HG02970 (cell line): ENCODE results near the gene RET.
"Not testable (repeated sequence)": the region's sequence is repeated elsewhere in the genome, so short reads cannot be mapped to it uniquely, and the experiment has no call there.

Experiments
- ATAC-seq: cut with Tn5 transposase; IDR thresholded peaks from one replicate; pipeline ENCODE4 v1.9.1; 2021; ENCODE audit warnings: mild to moderate bottlenecking, moderate library complexity, moderate number of reproducible peaks; ENCODE audit not compliant: unreplicated experiment, low FRiP score

RET gene

DNA sequence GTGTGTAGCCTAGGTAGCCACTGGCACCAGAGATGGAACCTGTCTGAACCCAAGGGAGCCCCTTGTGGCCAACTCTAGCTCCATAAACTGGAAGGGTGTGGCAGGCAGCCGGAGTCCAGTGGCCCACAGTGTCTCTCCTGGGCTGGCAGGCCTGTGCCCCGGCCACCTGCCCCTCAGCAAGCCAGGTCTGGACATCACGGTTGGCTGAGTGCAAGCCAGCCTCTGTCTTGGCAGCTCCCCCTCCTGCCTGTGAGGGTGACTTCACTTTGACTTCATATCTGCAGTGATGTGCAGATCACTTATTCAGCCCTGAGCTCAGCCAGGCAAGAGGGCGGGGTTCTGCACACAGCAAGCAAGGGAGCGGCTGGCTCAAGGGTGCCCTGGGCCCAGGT lies 1.3 kb upstream of the RET start:
- no peak for ATAC-seq

- ATAC-seq = no peak
These were observed 476 bp upstream of the RET start for GRCh38 chr10:43076311-43076875.

GRCh38 chr10:43077421-43078171 lies 727 bp downstream of the RET start:
- no peak for ATAC-seq

GRCh38 chr10:43078175-43078985 lies 1.5 kb downstream of the RET start:
- ATAC-seq = no peak

GRCh38 chr10:43078986-43079273 lies 2.1 kb downstream of the RET start:
- ATAC-seq = no peak

DNA sequence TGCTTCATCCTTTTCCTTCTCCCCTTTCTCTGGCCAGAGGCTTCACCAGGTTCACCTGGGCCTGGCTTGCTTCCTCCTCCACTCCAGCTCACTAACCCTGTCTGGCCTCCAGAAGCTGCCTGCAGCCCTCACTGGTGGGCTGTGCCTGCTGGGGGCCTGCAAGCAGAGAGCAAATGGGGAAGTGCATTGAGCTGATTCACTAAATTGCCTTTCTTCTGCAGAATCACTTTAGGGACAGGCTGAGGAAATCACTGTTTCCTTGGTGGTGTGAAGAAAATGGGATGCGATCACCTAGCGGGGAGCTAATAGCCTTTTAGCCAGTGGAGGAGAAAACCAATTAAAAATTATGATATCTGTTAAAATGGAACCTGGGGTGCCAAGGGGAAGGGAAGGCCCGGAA lies 3.0 kb downstream of the RET start:
- ATAC-seq = no peak

GRCh38 chr10:43082087-43082486 lies 5.2 kb downstream of the RET start:
- ATAC-seq = no peak

GRCh38 chr10:43082746-43083145 lies 5.9 kb downstream of the RET start:
- ATAC-seq = no peak

DNA sequence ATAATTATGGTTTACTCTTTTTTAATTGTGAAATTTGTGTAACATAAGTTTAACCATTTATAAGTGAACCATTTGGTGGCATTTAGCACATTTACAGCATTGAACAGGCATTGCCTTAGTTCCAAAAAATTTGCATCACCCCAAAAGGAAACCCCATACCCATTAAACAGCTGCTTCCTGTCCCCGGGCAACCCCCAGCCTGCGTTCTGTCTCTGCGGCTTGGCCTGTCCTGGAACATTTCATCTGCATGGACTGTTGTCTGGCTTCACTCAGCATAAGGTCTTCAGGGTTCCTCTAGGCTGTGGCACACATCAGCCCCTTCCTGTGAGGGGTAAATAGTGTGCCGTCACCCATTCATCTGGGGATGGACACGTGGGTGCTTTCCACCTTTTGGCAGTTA lies 6.9 kb downstream of the RET start:
- ATAC-seq = no peak

GRCh38 chr10:43084812-43085211 lies 7.9 kb downstream of the RET start:
- no peak for ATAC-seq

- ATAC-seq = no peak
These were observed 9.6 kb downstream of the RET start for GRCh38 chr10:43086321-43086942.

DNA sequence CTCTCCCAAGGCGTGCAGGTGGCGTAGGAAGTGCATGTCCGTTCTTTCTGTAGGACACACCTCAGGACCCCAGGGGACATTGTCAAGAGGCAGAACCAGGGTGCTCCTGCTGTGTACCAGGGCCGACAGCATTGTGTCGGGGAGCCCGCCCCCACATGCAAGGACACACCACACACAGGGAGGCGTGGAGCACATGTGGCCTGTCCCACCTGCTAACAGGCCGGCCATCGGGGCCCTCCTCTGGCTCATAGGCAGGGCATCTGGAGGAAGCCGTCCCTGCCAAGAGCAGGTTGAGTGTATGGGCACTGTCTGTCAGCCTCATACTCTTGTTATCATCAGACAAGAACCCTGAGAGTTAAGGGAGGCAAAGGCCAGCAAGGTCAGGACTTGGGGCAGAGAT lies 12.7 kb downstream of the RET start:
- no peak for ATAC-seq

GRCh38 chr10:43090188-43090587 lies 13.3 kb downstream of the RET start:
- ATAC-seq = no peak

- ATAC-seq = no peak
These were observed 13.8 kb downstream of the RET start for GRCh38 chr10:43090664-43091063.

DNA sequence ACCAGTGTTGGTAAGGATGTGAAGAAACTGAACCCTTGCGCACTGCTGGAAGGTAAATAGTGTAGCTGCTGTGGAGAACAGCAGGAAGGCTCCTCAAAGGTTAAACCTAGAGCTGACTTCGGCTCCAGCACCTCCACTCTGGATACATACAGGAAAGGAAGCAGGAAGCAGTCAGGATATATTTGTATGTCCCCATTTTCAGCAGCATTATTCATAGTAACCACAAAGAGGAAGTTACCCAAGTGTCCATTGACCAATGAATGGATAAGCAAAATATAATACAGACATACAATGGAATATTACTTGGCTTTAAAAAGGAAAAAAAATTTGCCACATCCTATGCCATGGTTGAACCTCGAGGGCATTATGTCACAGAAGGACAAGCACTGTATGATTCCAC lies 15.0 kb downstream of the RET start:
- no peak for ATAC-seq

DNA sequence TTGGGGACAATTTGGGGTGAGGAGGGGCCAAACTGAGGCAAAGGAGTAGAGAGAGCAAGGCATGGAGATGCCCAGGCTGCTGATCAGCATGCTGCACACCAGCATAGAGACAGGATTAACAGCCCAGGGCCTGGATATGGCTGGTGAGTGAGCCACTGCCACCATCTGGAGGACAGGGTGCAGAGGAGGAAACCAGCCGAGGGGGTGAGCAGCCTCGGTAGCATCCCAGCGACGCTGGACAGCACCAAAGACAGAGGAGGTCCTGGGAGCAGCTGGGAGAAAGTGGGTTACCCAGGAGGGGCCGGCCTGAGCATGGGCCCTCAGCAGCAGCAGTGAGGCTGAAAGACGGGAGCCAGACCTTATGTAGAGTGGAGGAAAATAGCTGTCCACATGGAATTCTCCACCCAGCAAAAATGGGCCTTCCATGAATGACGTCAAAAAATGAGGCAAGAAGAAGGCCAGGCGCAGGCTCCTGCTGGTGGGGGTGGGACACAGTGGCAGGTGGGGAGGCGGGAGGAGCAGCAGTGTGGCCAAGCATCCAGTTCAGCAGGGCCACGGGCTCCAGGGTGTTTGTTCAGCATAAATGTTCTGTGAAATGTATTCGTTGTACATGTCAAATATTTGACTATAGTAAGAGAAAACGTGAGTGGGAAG lies 16.7 kb downstream of the RET start:
- no peak for ATAC-seq

DNA sequence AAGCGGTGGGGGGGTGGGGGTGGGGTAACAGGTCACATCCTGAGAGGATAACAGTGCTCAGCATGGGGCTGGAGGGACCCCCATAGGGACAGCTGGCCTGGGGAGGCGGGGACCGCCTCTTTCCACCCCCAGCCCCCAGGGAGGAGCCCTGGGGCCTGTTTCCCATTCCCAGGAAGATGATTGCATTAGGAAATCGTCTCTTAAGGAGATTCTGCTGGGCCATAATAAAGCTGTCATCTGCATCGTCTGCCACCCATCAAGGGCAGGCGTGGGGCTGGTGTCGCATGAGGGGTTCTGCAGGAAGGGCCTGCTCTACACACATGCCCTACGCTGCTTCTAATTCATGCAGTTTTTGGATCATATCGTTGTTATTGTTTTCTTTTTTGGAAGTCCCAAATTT lies 17.2 kb downstream of the RET start:
- ATAC-seq = no peak

- ATAC-seq = not testable (repeated sequence)
These were observed 22.5 kb downstream of the RET start for GRCh38 chr10:43099339-43099738.

DNA sequence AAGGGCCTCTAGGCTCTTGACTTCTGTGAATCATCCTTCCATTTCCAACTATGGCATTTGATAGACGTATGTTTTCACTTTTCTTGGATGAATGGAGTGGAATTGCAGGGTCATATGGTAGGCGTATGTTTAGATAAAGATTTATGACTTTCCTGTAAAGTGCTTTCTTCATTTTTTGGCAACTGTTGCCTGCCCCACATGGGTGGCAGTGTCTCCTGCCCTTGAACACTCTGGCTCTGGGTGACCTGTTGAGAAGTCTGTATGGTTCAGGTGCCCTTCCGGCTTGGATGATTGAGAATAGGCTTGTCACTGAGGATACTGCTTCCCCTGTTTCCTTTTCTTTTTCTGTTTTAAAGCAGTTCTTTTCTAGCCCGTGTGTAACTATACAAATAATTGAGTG lies 23.1 kb downstream of the RET start:
- ATAC-seq = no peak

DNA sequence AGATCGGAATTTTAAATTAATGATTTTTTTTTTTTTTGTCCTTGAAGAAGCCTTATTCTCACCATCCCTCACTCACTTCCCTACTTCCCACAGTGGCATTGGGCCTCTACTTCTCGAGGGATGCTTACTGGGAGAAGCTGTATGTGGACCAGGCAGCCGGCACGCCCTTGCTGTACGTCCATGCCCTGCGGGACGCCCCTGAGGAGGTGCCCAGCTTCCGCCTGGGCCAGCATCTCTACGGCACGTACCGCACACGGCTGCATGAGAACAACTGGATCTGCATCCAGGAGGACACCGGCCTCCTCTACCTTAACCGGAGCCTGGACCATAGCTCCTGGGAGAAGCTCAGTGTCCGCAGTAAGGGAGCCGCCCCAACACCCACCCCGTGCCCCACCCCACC lies 23.5 kb downstream of the RET start:
- ATAC-seq = no peak
